Measurements from ENCODE around the gene SMURF1.

DNA sequence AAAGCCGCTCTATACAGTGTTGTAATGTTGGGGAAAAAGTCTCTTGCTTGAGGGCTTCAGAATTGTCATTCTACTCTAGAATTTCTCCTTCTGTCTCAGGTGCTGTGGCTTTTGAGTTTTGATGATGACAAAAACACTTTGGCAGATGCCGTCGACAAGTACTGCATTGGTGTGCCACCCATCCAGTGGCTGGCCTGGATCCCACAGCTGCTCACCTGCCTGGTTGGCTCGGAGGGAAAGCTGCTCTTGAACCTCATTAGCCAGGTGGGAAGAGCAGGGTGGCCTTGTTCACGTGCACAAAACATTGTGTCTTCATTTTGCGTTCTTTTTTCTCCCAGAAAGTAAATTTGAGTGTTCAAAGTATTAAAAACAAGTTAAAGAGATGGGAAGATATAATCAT lies 153.6 kb downstream of the SMURF1 start:
- TF ChIP-seq POLR2A (IDR thresholded peaks at IDR 0.05), result no peak
- TF ChIP-seq, protein P1, sequence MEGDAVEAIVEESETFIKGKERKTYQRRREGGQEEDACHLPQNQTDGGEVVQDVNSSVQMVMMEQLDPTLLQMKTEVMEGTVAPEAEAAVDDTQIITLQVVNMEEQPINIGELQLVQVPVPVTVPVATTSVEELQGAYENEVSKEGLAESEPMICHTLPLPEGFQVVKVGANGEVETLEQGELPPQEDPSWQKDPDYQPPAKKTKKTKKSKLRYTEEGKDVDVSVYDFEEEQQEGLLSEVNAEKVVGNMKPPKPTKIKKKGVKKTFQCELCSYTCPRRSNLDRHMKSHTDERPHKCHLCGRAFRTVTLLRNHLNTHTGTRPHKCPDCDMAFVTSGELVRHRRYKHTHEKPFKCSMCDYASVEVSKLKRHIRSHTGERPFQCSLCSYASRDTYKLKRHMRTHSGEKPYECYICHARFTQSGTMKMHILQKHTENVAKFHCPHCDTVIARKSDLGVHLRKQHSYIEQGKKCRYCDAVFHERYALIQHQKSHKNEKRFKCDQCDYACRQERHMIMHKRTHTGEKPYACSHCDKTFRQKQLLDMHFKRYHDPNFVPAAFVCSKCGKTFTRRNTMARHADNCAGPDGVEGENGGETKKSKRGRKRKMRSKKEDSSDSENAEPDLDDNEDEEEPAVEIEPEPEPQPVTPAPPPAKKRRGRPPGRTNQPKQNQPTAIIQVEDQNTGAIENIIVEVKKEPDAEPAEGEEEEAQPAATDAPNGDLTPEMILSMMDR (IDR thresholded peaks at IDR 0.05), result no peak
